Activated CD8-positive, alpha-beta memory T cell treated with anti-CD3 and anti-CD28 coated beads, Interleukin-2, amount 50 U/mL, for 1 hour (primary cell): Measurements from ENCODE around the gene MSX1.

Experiments
- DNase-seq: peaks from one replicate; pipeline ENCODE4 v3.0.0-alpha.2; 2020; ENCODE audit errors: extremely low read depth

The MSX1 gene

DNA sequence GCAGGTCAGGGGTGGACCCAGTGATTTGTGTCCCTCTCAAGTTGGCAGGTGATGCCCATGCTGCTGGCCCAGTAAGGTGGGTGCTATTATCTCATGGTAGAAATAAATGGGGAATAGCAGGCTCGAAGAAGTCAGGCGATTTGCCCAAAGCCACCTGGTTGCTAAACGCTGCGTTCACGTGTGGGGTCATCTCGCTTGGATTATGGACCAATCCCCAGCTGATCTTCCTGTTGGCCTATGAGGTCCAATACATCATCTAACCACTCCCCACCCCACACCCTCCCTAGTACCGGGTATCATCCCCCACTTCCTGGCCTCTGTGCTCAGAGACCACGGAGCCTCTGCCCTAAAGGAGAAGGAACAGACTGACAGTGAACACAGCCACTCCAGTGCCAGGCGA, 18.3 kb upstream of the MSX1 start:
- no peak for DNase-seq

DNA sequence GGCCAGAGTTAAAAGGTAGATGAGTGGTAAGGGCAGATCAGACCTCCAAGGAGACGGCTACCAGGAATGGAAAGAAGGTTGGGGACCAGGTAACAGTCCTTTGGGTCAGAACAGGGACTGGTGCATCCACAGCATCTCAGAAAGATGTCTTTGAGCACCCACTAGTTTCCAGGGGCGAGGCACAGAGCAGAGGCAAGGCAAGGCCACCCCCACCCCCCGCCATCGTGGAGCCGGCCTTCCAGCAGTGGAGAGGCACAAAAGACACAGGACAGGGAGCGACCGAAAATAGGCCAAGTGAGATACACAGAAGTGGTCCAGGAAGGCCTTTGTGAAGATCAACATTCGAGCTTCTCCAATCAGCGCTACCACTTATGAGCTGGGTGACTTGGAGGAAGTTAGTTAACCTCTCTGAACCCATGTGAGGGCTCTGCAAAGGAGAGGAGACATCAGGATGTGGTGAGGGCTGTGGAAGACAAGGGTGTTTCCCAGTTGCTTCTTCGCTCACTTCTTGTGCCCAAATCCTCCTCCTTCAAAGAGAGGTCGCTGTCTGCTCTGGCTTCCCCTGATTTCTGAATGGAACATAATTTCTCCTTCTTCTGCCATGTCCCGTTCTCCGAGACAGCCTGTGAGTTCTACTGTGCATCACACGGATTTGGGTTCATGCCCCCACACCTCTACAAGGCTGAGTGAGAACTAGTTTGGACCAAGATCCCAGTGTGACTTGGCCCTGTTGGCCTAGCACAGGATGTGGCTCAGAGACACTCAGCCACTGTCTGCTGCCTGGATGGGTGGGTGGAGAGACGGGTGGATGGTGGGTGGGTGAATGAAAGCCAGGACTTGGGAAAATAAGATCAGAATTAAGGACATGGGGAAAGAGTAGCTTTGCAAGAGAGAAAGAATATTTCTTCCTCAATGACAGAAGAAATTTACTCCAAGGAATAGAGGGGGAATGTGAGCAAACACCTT, 16.7 kb upstream of the MSX1 start:
- no peak for DNase-seq

DNA sequence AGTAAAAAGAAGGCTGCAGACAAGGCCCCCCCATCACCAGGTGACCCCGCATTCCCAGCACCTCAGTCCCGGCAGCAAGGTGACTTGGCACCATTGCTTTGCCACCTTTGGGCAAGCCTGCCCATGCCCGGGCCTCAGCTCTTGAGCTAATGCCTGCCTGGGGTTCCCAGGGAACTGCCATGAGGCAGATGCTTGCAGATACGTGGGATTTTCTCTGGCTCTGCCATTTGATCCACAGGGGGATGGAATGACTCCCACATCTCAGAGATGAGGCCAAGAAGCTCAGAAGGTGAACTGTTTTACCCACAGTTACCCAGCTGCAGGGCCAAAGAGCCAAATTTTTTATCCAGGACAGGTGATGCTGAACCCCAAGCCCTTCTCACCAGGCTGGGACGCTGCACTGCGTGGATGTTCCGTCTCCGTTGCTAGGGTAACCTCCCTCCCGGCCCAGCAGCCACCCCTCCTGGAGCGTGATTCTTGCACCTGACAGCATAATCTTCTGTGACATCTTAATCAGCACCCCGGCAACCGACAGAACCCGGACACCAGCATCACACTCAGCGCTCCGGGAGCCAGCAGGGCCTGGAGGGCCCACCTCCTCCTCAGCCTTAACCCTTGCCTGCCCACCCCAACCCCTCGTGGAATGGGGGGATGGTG, 15.7 kb upstream of the MSX1 start:
- DNase-seq, result no peak

DNA sequence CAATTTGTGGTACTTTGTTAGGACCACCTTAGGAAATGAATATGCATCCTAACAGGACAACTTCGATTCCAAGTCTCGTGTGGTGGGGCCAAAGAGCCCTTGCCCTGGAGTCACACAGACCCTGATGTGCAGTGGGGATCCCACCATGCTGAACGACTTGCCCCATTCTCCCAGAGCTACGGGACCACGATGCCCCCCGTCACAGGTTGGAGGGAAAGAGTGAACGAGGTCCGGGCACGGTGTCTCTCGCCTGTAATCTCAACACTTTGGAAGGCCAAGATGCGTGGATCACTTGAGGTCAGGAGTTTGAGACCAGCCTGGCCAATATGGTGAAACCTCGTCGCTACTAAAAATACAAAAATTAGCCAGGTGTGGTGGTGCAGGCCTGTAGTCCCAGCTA, 14.4 kb upstream of the MSX1 start:
- no peak for DNase-seq

DNA sequence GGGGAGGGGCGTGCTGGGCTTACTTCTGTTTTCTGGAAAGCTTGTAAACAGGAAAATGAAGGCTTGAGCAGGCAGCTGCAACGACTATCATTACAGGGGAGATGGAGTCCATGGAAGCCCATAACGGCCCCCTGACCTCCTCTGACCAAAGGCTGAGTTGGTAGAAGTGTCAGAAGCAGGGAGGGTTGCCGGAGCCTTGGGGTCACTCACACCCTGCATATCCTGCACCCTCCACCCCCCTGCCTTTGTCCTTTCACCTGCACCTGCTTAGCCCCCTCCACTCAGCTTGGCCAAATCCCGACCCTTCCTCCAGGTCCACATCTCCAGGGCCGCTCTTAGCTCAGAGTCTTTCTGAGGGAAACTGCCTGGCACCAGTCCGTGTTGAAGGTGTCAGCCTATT, 12.5 kb upstream of the MSX1 start:
- DNase-seq, result no peak

DNA sequence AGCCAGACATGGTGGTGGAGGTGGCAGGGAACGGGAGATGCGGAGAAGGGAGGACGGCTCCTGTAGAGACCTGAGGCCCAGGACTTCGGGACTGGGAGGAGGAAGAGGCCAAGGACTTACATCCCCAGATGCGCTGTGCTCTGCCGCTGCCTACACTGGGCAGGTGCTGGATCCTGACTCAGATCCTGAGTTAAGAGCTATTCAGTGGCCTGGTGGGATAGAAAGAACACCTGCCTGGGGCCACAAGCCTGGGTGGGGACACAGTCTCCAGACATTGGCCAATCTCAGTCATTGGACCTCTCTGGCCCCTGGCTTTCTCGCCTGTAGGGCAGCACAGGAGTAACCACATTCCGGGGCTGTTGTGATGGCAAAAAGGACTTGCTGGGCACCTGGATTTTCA, 10.9 kb upstream of the MSX1 start:
- DNase-seq, result no peak

DNA sequence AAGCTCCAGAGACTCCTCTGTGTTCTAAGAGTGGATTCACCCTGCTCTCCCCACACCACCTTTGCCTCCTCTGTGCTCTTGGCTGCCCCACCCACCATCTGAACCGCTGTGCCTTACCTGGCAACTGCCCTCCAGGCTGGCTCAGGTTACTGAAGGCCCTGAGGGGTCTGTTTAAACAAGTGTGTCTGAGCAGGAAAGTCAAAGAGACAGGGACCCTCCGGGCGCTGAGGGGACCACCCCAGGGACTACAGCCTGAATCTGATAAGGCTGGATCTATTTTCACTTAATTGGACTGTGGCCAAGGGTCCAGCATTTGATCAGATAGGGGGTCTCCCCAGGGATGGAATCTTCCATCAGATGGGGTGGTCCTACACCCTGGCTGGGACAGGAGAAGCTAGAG, 10.4 kb upstream of the MSX1 start:
- no peak for DNase-seq

DNA sequence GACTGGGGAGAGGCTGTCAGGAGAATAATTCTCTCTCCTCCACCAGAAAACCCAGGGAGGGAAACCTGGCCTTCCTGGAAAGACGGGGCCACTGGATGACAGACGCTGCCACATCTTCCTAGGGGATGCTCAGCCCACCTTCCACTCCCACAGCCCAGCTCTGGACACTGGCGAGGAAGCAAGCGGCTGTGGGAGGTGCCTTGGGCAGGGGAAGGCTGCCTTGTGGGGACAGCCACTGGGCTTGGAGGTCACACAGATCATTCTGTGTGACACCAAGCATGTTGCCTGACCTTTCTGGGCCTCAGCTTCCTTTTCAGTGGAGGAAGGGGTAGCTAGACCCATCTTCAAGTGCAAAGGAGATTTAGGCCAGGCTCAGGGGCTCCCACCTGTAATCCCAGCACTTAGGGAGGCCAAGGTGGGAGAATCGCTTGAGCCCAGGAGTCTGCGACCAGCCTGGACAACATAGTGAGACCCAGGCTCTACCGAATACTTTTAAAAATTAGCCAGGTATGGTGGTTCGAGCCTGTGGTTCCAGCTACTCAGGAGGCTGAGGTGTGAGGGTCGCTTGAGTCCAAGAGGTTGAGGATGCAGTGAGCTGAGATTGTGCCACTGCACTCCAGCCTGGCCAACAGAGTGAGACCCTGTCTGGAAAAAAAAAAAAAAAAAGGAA, 9.8 kb upstream of the MSX1 start:
- no peak for DNase-seq

DNA sequence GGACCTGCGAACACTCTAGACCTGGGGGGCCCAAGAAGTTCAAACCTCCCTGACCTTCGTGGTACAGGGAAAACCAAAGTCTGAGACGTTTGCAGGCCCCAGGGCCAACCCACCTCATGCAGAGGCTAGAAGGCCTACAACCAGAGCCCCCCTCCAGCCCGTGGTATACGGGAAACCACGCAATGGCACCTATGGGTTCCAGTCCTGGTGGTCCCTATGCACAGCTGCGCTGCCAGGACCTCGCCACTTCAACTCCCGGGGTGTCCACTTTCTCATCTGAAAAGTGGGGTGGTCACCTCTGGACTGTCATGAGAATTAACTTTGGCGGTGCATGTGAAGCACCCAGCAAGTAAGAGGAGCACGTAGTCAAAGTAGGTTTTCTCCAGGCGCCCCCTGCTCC, 8.4 kb upstream of the MSX1 start:
- no peak for DNase-seq

DNA sequence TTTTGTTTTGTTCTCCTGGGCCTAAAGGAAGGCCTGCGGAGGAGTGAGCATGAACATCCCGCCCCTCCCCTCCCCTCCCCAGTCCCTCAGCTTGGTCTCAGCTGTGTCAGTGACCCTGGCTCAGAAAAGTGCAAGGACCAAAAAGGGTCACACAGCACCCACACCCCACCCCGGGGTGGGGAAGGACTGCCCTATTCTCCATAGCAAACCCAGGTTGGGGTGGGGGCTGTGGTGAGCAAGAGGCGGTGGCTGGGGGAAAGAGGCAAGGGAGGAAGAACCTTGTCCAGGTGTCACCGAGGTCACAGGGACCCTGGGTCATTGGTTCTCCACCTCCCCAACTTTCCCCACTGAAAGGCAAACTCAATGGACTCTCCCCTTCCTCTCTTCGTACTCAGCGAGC, 7.6 kb upstream of the MSX1 start:
- DNase-seq, result no peak

DNA sequence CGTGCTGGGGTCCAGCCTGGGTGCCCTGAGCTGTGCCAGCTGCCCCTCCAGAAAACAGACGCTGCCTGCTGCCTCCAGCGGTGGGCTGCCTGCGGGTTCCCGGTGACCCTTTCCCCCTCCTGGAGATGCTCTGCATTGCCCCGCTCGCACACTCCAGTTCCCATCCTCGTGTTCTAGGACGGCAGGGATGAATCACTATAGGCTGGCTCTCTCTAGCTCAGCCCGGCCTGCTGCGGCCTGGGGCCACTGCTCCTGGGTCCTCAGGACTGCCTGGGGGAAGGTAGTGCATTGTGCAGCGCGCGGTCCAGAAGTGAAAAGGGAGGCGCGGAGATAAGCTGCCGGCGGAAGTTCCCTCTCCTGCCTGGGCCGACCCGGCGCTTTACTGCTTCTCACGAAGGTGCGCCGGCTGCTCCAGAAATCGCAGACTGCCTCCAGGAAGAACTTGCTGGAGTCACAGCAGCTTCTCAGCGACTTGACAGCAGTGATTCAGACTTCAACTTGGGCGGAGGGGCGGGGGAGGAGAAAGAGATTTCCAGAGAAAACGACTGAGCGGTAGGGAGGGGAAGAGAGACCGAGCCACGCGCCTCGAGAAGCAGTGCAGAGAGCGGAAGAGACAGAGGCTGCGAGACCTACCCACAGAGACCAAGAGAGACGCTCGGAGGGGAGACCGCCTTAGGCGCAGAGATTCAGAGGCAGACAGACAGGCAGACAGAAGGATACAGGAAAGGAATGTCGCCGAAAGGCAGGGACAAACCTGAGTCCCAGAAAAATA, 6.7 kb upstream of the MSX1 start:
- no peak for DNase-seq

DNA sequence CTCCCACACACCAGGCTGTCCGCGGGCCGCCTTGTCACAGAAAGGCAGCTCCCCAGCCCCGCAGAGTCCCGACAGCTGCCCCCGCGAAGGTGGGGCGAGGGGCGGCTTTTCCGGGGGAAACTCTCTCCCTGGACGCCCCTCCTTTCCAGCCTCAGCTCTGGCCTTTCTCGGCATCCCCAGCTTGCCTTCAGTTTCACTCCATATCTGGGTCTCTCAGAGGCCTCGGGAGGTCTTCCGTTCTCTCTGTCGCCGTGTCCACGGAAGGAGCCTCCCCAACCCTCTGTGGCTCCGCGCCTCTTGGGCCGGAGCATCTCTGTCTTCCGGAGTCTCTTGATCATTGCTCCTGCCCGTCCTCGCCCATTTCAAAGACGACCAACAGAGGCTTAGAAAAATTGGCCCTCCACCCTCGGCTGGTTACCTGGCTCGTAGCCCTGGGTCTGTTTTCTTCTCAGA, 6.1 kb upstream of the MSX1 start:
- no peak for DNase-seq

DNA sequence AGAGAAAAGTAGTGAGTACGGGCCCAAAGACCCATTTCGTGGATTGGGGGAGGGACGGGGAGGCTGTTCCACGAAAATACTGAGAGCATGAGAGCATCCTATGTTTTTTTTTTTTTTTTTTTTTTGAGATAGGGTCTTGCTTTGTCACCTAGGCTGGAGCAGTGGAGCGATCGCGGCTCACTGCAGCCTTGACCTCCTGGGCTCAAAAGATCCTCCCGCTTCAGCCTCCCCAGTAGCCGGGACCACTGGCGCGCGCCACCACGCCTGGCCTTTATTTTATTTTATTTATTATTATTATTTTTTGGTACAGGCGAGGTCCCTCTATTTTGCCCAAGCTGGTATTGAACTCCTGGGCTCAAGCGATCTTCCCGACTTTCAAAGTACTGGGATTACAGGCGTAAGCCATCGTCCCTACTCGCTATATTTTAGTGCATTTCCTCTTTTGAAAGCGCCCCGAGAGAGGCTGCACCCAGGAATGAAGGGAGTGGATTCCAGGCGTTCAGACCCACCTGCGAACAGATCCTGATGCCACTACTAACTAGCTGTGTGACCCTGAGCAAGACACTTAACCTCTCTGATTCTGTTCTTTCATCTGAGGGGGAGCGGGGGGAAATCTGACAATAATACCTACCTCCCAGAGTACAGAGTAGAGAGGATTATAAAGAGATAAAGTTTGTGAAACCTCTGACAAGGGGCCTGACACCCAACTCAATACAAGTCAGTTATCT, 5.4 kb upstream of the MSX1 start:
- no peak for DNase-seq

DNA sequence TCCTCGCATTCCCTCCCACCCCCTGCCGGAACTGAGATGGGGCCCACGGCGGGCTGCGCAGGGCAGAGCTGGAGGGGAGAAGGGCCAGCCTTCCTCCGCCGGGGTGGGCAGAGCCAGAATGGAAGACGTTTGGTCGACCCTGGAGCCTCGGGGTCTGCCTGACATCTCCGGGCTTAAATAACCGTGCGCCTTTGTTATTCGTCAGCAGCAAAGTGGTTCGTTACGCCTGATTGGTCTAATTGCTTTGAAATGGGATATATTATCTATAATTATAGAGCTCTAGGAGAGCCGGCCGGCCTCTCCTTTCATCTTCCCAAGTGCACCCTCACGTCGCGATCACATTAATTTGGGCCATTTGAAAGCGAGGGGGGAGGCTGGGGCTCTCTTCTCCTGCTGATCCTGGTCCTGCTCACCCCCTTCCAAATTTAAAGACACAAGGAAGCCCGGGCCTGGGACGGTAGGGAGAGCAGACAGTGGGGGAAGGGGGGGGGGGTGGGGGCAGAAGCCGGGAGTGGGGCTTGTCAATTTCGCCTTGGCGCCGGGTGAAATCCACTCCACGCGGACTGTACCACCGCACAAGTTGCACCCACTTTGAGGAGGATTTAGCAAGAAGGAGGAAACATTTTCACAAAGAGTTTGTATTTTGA, 4.7 kb upstream of the MSX1 start:
- no peak for DNase-seq

DNA sequence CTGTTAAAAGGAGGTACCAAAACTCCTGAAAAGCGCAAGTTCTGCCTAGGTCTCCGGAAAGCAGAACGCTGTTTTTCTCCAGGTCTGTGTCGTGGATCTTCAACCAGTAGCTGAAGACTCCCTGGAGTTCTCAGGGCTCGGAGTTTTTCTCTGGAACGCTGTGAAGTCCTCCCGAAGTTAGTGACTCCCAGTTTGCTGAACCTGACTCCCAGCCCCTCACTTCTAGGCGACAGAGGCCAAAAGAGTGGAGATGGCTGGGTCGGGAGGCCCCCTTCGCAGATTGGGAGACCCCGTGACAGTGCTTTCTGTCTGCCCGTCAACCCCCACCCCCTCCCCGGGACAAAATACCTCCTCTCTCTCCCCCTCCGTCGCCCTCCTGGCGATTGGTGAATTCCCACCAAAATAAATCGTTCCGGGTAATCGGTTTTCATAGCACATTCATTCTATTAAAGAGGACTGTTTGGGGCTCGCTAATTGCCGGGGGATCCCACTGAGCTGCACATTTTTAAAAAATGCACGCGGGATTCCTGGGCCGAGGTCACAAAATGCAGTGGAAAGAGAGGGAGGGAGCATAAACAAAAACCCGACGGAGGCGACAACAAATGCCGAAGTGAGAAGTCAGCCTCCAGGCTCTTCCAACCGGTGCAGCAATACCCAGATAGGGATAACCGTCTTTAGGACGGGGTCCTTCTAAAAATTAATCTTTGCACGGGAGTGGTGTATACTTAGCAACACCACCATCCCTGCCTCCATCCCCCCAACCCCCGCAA, 4.0 kb upstream of the MSX1 start:
- no peak for DNase-seq

DNA sequence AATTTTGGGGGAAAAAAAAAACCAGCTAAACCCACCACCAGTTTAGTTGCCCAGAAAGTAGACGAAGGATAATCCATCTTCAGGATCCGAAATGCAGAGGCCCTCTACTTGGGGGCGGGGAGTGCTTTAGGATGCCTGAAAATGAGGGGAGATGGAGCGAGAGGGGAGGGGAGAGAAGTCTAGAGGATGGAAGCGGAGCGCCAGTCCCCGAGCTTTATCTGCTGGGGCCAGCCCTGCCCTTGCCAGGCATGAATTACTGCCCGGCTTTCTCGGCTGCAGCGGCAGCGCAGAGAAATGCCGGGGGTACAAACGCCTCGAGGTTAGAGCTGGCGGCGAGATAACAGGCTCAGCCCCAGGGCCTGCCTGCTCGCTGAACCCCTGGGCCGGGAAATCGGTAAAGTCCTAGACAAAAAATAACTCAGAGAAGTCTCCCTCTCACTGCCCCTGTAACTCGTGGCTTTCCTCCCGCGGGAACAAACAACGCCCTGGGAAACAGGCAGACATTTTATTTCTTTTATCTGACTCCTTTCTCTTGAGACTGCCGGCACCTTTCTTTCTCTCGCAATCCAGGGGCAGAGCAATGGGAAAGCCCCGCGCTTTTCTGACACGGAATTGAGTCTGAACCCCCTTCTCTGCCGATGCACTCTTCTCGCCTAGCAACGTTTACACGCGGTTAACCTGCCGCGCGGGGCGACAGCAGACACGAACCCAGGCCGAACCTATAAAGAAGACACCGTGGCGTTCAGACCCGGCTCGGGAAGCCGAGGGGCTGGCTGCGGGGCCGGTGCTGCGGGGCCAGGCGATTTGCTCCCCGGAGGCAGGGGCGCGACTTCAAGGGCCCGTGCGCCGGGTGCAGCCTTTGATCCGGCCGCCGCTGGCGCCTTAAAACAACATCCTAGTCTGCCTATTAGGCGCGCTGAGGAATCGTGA, 3.1 kb upstream of the MSX1 start:
- DNase-seq, result no peak

DNA sequence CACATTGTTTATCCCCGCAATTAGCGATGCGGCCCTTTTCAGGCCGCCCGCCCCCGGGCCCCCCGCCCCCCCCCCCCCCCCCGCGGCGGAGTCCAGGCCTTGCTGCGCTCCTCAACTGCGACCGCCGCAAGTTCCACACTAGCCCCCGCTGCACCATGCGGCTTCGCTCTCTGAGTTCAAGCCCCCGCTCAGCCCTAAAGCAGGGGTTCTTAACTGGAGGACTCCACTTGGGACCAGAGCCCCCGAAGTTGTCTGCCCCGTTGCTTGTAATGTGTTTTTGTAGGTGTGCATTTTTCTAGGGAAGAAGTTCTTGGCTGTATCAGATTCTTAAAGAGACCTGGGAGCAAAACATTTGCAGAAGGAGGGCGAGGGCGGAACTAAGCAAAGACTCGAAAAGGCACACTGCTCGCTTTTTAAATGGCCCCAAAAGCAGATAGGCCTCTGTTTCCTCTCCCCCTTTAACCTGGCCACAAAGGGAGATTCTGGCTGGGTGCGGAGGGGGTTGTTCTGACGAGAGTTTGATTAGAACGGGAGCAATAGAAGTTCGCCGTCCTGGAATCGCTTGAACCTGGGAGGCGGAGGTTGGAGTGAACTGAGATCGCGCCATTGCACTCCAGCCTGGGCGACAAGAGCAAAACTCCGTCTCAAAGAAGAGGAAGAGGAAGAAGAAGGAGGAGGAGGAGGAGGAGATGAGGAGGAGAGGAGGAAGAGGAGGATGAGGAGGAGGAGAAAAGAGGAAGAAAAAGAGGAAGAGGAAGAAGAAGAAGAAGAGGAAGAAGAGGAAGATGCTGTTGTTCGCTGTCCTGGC, 2.3 kb upstream of the MSX1 start:
- no peak for DNase-seq
